BJ (cell line): ENCODE results near the gene PNMA6E. TPM values are rescaled to one million over a fixed set of nuclear protein-coding genes. Genes with fewer than 3 reads are reported as not detected.

Experiments
- CTCF ChIA-PET: fragments of 350-600 bp; formaldehyde crosslinking; extraction: SDS; loops from one replicate; lab custom pipeline; 2021; ENCODE audit warnings: antibody characterized with exemption, inconsistent platforms; lab: Yijun Ruan, JAX
- POLR2A ChIA-PET: fragments of 300-600 bp; sonication (Branson Sonifier 250); formaldehyde crosslinking; extraction: SDS; loops from one replicate; lab custom pipeline; 2021; ENCODE audit warnings: antibody characterized with exemption; lab: Charles Lee
- DNase-seq: peaks from one replicate; pipeline ENCODE4 v3.0.0-alpha.2; 2011; ENCODE audit warnings: low read depth
- H3K27me3 ChIP-seq: 2 replicates; pipeline ENCODE4 v1.6.0; 2011; ENCODE audit warnings: low read length; ENCODE audit not compliant: control insufficient read depth, insufficient read depth
- H3K36me3 ChIP-seq: 2 replicates; pipeline ENCODE4 v1.5.1; 2011; ENCODE audit warnings: low read length; ENCODE audit not compliant: control insufficient read depth, insufficient read depth
- H3K4me3 ChIP-seq: 2 replicates; pipeline ENCODE4 v1.5.1; 2011; ENCODE audit warnings: low read depth, mild to moderate bottlenecking, control low read depth, low read length
- CTCF ChIP-seq: IDR thresholded peaks from 2 replicates; pipeline ENCODE4 v1.5.1; 2011; ENCODE audit warnings: low read depth, mild to moderate bottlenecking, control low read depth, inconsistent platforms, low read length, moderate library complexity; ENCODE audit not compliant: insufficient read depth
- polyA plus RNA-seq: library from polyadenylated mRNA; depleted of rRNA; stranded (reverse); fragments of >200 nt; gene quantifications from 2 replicates; pipeline ENCODE4 v1.2.3, GENCODE V29; 2011

PNMA6E gene
- polyA plus RNA-seq, 1 experiment: not detected

GRCh38 chrX:153365670-153366069 is 35.5 kb downstream of the PNMA6E start:
- ChIA-PET CTCF (no interaction called here), POLR2A (no interaction called here)
- H3K27me3 ChIP-seq: no peaks in the 10 kb centered on the region; the same call in 1 of the 2 replicates
- no peaks in the 10 kb centered on the region for H3K36me3 ChIP-seq
- TF ChIP-seq CTCF: no peak
- no peak for DNase-seq
- H3K4me3 ChIP-seq: no peak overlapping the region

- Histone ChIP-seq H3K36me3 (no peaks in the 10 kb centered on the region), H3K27me3 (no peaks in the 10 kb centered on the region; the same call in 1 of the 2 replicates), H3K4me3 (no peak overlapping the region)
- no peak for TF ChIP-seq CTCF
- ChIA-PET POLR2A (no interaction called here), CTCF (no interaction called here)
- no peak for DNase-seq
Measured at GRCh38 chrX:153361781-153362397, 39.3 kb downstream of the PNMA6E start.

GRCh38 chrX:153357877-153358276 is 43.3 kb downstream of the PNMA6E start:
- DNase-seq: no peak
- H3K36me3 ChIP-seq: no peaks in the 10 kb centered on the region
- POLR2A ChIA-PET: no interaction called here
- H3K4me3 ChIP-seq: no peak overlapping the region
- no peak for TF ChIP-seq CTCF
- H3K27me3 ChIP-seq: no peaks in the 10 kb centered on the region; the same call in 1 of the 2 replicates
- CTCF ChIA-PET: no interaction called here

GRCh38 chrX:153353416-153353815 is 47.7 kb downstream of the PNMA6E start:
- ChIA-PET POLR2A (no interaction called here), CTCF (no interaction called here)
- no peak for DNase-seq
- H3K27me3 ChIP-seq: no peaks in the 10 kb centered on the region
- peaks cover 1% of the 10 kb centered on the region; the same call in 1 of the 2 replicates for H3K36me3 ChIP-seq
- no peak overlapping the region for H3K4me3 ChIP-seq
- TF ChIP-seq CTCF: no peak

GRCh38 chrX:153352858-153353257 is 48.3 kb downstream of the PNMA6E start:
- no peak for DNase-seq
- no peak for TF ChIP-seq CTCF
- peaks cover 1% of the 10 kb centered on the region; the same call in 1 of the 2 replicates for H3K36me3 ChIP-seq
- CTCF ChIA-PET: no interaction called here
- no peak overlapping the region for H3K4me3 ChIP-seq
- H3K27me3 ChIP-seq: no peaks in the 10 kb centered on the region
- POLR2A ChIA-PET: no interaction called here
